Brain pericyte (primary cell): ENCODE measurements around the gene COL26A1.
"Not testable (repeated sequence)": the region's sequence is repeated elsewhere in the genome, so short reads cannot be mapped to it uniquely, and the experiment has no call there.

Source experiments
- DNase-seq: peaks from one replicate; pipeline ENCODE4 v3.0.0-alpha.2; 2012; ENCODE audit warnings: low read depth, low spot score

Gene COL26A1

GRCh38 chr7:101494602-101495329 lies 132.1 kb downstream of the COL26A1 start:
- DNase-seq = no peak

- no peak for DNase-seq
Measured at GRCh38 chr7:101496017-101496416, 133.3 kb downstream of the COL26A1 start.

- DNase-seq = no peak
Measured at GRCh38 chr7:101501351-101501750, 138.7 kb downstream of the COL26A1 start.

GRCh38 chr7:101502466-101503098 lies 139.9 kb downstream of the COL26A1 start:
- DNase-seq = no peak

GRCh38 chr7:101505510-101505909 lies 142.8 kb downstream of the COL26A1 start:
- not testable (repeated sequence) for DNase-seq

- DNase-seq = no peak
Measured at GRCh38 chr7:101506531-101506930, 143.9 kb downstream of the COL26A1 start.

GRCh38 chr7:101507327-101507726 lies 144.7 kb downstream of the COL26A1 start:
- no peak for DNase-seq

GRCh38 chr7:101507791-101508252 lies 145.1 kb downstream of the COL26A1 start:
- DNase-seq = no peak

GRCh38 chr7:101510297-101510696 lies 147.6 kb downstream of the COL26A1 start:
- no peak for DNase-seq

- DNase-seq = no peak
Measured at GRCh38 chr7:101511965-101512364, 149.3 kb downstream of the COL26A1 start.

GRCh38 chr7:101516851-101517250 lies 154.2 kb downstream of the COL26A1 start:
- DNase-seq = no peak

- DNase-seq = no peak
Measured at GRCh38 chr7:101517304-101517703, 154.6 kb downstream of the COL26A1 start.

GRCh38 chr7:101518336-101518735 lies 155.7 kb downstream of the COL26A1 start:
- DNase-seq = no peak

- DNase-seq = no peak
Measured at GRCh38 chr7:101519324-101520023, 156.8 kb downstream of the COL26A1 start.

- no peak for DNase-seq
Measured at GRCh38 chr7:101521430-101521925, 158.8 kb downstream of the COL26A1 start.

GRCh38 chr7:101522021-101522420 lies 159.3 kb downstream of the COL26A1 start:
- no peak for DNase-seq

- no peak for DNase-seq
Measured at GRCh38 chr7:101527844-101528667, 165.4 kb downstream of the COL26A1 start.

GRCh38 chr7:101529560-101529959 lies 166.9 kb downstream of the COL26A1 start:
- no peak for DNase-seq

- no peak for DNase-seq
Measured at GRCh38 chr7:101531726-101532357, 169.2 kb downstream of the COL26A1 start.

GRCh38 chr7:101532400-101533102 lies 169.9 kb downstream of the COL26A1 start:
- DNase-seq = no peak
